Thyroid gland (tissue), 4 donors: ENCODE measurements around the gene FBXO31. TPM values are rescaled to one million over a fixed set of nuclear protein-coding genes. Genes with fewer than 3 reads are reported as not detected.
"Not testable (repeated sequence)": the region's sequence is repeated elsewhere in the genome, so short reads cannot be mapped to it uniquely, and the experiment has no call there.

Source experiments
- DNase-seq, 2 donors: peaks; one replicate each; pipeline ENCODE4 v3.0.0-alpha.2; 2019
- H3K27ac ChIP-seq, 3 donors: fragments of 200-600 bp; sonication (generic); 1 replicate in 2 of 3; 2 replicates in 1 of 3; pipeline ENCODE4 v1.5.1; 2016 to 2019; ENCODE audit warnings: mild to moderate bottlenecking in 1 of 3, moderate library complexity in 1 of 3
- H3K27me3 ChIP-seq: fragments of 200-600 bp; sonication (generic); one replicate; pipeline ENCODE4 v1.5.1; 2019
- H3K36me3 ChIP-seq, 2 donors: fragments of 200-600 bp; sonication (generic); one replicate each; pipeline ENCODE4 v1.5.1; 2016 to 2019
- H3K4me1 ChIP-seq, 2 donors: fragments of 200-600 bp; sonication (generic); one replicate each; pipeline ENCODE4 v1.5.1; 2017 to 2019
- H3K4me3 ChIP-seq, 3 donors: fragments of 200-600 bp; sonication (generic); replicated peaks in 1 of 3; 1 replicate in 2 of 3; 2 replicates in 1 of 3; pipeline ENCODE4 v1.5.1; 2016; ENCODE audit warnings: mild to moderate bottlenecking in 1 of 3
- H3K9me3 ChIP-seq: fragments of 200-600 bp; sonication (generic); one replicate; pipeline ENCODE4 v1.5.1; 2017
- CTCF ChIP-seq, 6 experiments: fragments of 200-600 bp in 3 of 6; fragments of 450-650 bp in 3 of 6; sonication (generic) in 3 of 6; IDR thresholded peaks; one replicate each; pipeline ENCODE4 v1.5.1; 2016 to 2019; ENCODE audit warnings: antibody characterized with exemption in 6 of 6, mild to moderate bottlenecking in 2 of 6, inconsistent platforms in 1 of 6, moderate library complexity in 1 of 6
- POLR2A ChIP-seq, 2 donors: fragments of 450-650 bp; IDR thresholded peaks; one replicate each; pipeline ENCODE4 v1.6.1; 2017; ENCODE audit warnings: antibody characterized with exemption in 2 of 2, mild to moderate bottlenecking in 2 of 2, moderate library complexity in 1 of 2
- WGBS, 2 donors: methylation state at CpG; one replicate each; pipeline ENCODE4 v1.1.5; 2017; 5-methylcytosine and 5-hydroxymethylcytosine counted together
- intact Hi-C: fragments of 100-400 bp; cut with DNase I; formaldehyde crosslinking; loops from one replicate; pipeline ENCODE4 v1.15.1; 2023
- total RNA-seq, 4 donors: library from RNA; depleted of rRNA; stranded (reverse); fragments of >200 nt; gene quantifications; one replicate each; pipeline ENCODE4 v1.2.3, GENCODE V29; 2016

FBXO31 gene
- total RNA-seq, 4 donors from 2014 or later = 23.8 to 62.5 (median 54.9) TPM

GRCh38 chr16:87391950-87392820, 8.6 kb upstream of the FBXO31 start, which contains the start of gene MAP1LC3B:
Gene MAP1LC3B (plus strand): TSS chr16:87392336. CDS start chr16:87392428, 92 bp downstream.
- peak within 1 kb of the TSS; percentile 97 to 99 (median 97) for H3K27ac ChIP-seq
- H3K9me3 ChIP-seq = no peaks in the 10 kb centered on the region
- 0% methylated on average over 4 to 23 of the region's 113 CpGs for WGBS, 2 donors
- no peaks in the 10 kb centered on the region for H3K27me3 ChIP-seq
- peak within 1 kb of the TSS; percentile 53 to 94 (median 58) for H3K4me3 ChIP-seq
- DNase-seq = peak; percentile 95
- H3K4me1 ChIP-seq = peaks cover 31 to 45% of the 10 kb centered on the region in 2 donors
- TF ChIP-seq POLR2A (IDR thresholded peaks at IDR 0.05) (peak; percentile 95 to 100), CTCF (IDR thresholded peaks at IDR 0.05) (peak in 1 of 6 experiments; percentile 15)
- intact Hi-C loops = loop anchor here (10.0 kb wide), 1 partner anchor 373 kb away; the partner anchor contains the start of gene KLHDC4
- H3K36me3 ChIP-seq = no peaks in the 10 kb centered on the region

GRCh38 chr16:87391324-87391949, 7.9 kb upstream of the FBXO31 start:
- intact Hi-C loops = loop anchor here (10.0 kb wide), 1 partner anchor 373 kb away; the partner anchor contains the start of gene KLHDC4
- Histone ChIP-seq H3K4me3 (peak overlapping the region in 2 of 3 donors; percentile 48 to 58), H3K4me1 (peaks cover 31 to 45% of the 10 kb centered on the region in 2 donors), H3K36me3 (no peaks in the 10 kb centered on the region), H3K27ac (peak overlapping the region; percentile 97 to 99 (median 97)), H3K27me3 (no peaks in the 10 kb centered on the region), H3K9me3 (no peaks in the 10 kb centered on the region)
- no peak for TF ChIP-seq POLR2A (IDR thresholded peaks at IDR 0.05)
- TF ChIP-seq CTCF (IDR thresholded peaks at IDR 0.05) = no peak
- WGBS, 2 donors = 18 to 20% methylated on average over 15 to 17 of the region's 44 CpGs
- DNase-seq = peak; percentile 46 to 49

GRCh38 chr16:87390641-87391323, 7.2 kb upstream of the FBXO31 start:
- DNase-seq = no peak
- Histone ChIP-seq H3K4me1 (peaks cover 31 to 45% of the 10 kb centered on the region in 2 donors), H3K36me3 (no peaks in the 10 kb centered on the region), H3K4me3 (no peak overlapping the region), H3K27ac (peak overlapping the region; percentile 97 to 99 (median 97)), H3K9me3 (no peaks in the 10 kb centered on the region), H3K27me3 (no peaks in the 10 kb centered on the region)
- intact Hi-C loops = loop anchor here (10.0 kb wide), 1 partner anchor 374 kb away; the partner anchor contains the start of gene KLHDC4
- no peak for TF ChIP-seq POLR2A (IDR thresholded peaks at IDR 0.05)
- TF ChIP-seq CTCF (IDR thresholded peaks at IDR 0.05) = no peak
- WGBS, 2 donors = 95 to 96% methylated on average over 24 of the region's 24 CpGs

- H3K27me3 ChIP-seq, H3K36me3 ChIP-seq, H3K9me3 ChIP-seq, H3K4me3 ChIP-seq, DNase-seq, H3K27ac ChIP-seq: not testable (repeated sequence)
- 96 to 97% methylated on average over 9 of the region's 9 CpGs for WGBS, 2 donors
- intact Hi-C loops = loop anchor here (10.0 kb wide), 1 partner anchor 375 kb away; the partner anchor contains the start of gene KLHDC4
- peaks cover 31 to 40% of the 10 kb centered on the region in 2 donors for H3K4me1 ChIP-seq
These were observed 6.3 kb upstream of the FBXO31 start for GRCh38 chr16:87389914-87390313.

- no peak for TF ChIP-seq CTCF (IDR thresholded peaks at IDR 0.05)
- no peak for TF ChIP-seq POLR2A (IDR thresholded peaks at IDR 0.05)
- intact Hi-C loops = no loop called here
- peaks cover 26 to 34% of the 10 kb centered on the region in 2 donors for H3K4me1 ChIP-seq
- H3K36me3 ChIP-seq = no peaks in the 10 kb centered on the region
- no peaks in the 10 kb centered on the region for H3K9me3 ChIP-seq
- H3K4me3 ChIP-seq = no peak overlapping the region
- 85 to 89% methylated on average over 5 of the region's 5 CpGs for WGBS, 2 donors
- H3K27ac ChIP-seq = peak overlapping the region; percentile 91 to 94 (median 93)
- DNase-seq = no peak
- H3K27me3 ChIP-seq = no peaks in the 10 kb centered on the region
These were observed 5.7 kb upstream of the FBXO31 start for GRCh38 chr16:87389245-87389644.
